A549 treated with DMSO at 1 μM for 4 hours (cell line): ENCODE measurements around the gene GLP2R. TPM values are rescaled to one million over a fixed set of nuclear protein-coding genes. Genes with fewer than 3 reads are reported as not detected.

Source experiments
- total RNA-seq: library from RNA; stranded (reverse); fragments of 200-300 nt; extraction: Qiagen RNA extraction; gene quantifications from 5 replicates; pipeline ENCODE4 v1.2.3, GENCODE V29; 2022; ENCODE audit warnings: low read depth

The GLP2R gene, protein sequence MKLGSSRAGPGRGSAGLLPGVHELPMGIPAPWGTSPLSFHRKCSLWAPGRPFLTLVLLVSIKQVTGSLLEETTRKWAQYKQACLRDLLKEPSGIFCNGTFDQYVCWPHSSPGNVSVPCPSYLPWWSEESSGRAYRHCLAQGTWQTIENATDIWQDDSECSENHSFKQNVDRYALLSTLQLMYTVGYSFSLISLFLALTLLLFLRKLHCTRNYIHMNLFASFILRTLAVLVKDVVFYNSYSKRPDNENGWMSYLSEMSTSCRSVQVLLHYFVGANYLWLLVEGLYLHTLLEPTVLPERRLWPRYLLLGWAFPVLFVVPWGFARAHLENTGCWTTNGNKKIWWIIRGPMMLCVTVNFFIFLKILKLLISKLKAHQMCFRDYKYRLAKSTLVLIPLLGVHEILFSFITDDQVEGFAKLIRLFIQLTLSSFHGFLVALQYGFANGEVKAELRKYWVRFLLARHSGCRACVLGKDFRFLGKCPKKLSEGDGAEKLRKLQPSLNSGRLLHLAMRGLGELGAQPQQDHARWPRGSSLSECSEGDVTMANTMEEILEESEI
- 8.2 to 19.9 TPM (median 11.0 TPM) in 5 replicates for total RNA-seq

DNA sequence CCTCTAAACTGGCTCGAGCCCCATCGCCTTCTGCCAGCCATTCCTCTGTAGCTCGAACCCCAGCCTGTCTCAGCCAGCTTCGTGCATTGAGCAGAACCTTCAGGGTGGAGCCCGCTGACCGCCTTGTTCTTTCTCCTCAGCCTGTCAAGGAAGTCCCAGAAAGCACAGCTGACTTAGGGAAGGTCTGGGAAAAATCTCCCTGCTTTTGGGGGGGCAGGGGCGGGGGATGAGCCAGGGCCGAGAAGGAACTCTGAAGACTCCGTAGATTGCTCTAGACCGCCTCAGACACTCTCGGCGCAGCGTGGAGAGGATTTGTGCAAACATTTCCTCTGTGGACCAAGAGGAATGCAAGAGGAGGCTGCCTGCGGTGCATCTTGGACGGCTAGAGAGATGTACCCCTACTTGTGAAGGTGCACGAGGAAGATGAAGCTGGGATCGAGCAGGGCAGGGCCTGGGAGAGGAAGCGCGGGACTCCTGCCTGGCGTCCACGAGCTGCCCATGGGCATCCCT is at the start of gene GLP2R:
TSS of gene GLP2R (plus strand) at position 284 of the 510 bp plus-strand sequence. CDS start at position 424, 140 bp downstream.

GRCh38 chr17:9790889-9791876 is 34.5 kb upstream of the GLP2R start, which contains the start of gene DHRS7C:
TSS of gene DHRS7C (minus strand) at chr17:9791592. CDS start at chr17:9791284, 308 bp downstream.

DNA sequence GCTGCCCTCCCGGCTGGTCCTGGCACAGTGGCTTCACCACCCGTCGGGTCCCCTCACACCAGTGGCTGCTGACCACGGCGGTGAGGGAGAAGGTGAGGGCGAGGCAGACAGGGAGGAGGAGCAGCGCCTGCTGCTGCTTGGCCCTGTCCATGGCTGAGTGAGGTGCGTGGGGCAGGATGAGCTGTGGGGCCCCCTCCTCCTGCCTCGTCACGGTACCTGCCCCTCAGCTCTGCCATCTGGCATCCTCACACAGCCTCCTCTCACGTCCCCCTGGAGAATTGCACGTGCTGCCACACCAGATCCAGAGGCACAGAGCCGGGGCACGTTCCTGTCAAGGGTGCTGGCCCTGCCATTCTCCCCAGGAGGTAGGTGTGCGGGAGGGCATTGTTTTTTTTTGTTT is 3.8 kb upstream of the GLP2R start, which contains the start of gene GSG1L2:
TSS of gene GSG1L2 (minus strand) at position 159 of the 400 bp plus-strand sequence. CDS start at position 151, 8 bp downstream.

DNA sequence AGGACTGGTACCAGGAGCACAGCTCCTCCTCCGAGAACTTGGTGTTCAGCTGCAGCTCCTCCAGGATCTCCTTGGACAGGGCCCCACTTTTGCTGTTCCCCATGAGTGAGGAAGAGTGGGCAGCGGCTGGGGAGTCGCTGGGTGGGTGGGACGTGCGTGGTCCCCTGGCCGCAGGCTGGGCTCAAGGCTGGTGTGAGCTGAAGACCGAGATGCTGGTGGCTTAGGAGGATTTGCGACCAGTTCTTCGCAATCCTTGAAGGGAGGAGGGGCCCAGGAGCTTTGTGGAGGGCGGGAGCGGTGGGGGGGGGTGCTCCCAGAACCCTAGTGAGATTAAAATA is 79.3 kb downstream of the GLP2R start, which contains the start of gene RCVRN:
TSS of gene RCVRN (minus strand) at position 194 of the 338 bp plus-strand sequence. CDS start at position 103, 91 bp downstream.

Other genes starting within 250 kb of the GLP2R start
- 0.06 TPM in 1 of 5 replicates, not detected in the others for gene CFAP52, start 249.3 kb upstream of the GLP2R start, total RNA-seq
- 4.4 to 5.9 TPM (median 5.1 TPM) in 5 replicates for gene USP43, start 180.4 kb upstream of the GLP2R start, total RNA-seq
- not detected in 5 replicates for gene DHRS7C, start 34.3 kb upstream of the GLP2R start, total RNA-seq
- not detected in 5 replicates for gene GSG1L2, start 3.8 kb upstream of the GLP2R start, total RNA-seq
- gene RCVRN, start 79.3 kb downstream of the GLP2R start, total RNA-seq = 0.13 TPM in 1 of 5 replicates, not detected in the others